Measurements from ENCODE around the gene PITPNM2.

The PITPNM2 gene

GRCh38 chr12:123139926-123140675 is 10.8 kb downstream of the PITPNM2 start:
- Mint-ChIP-seq H3K4me1 (peaks cover 39% of the 10 kb centered on the region), H3K27ac (no peak overlapping the region), H3K9me3 (no peaks in the 10 kb centered on the region), H3K27me3 (no peaks in the 10 kb centered on the region), H3K4me3 (no peak overlapping the region), H3K36me3 (ENCODE audit: low read depth) (peaks cover 5% of the 10 kb centered on the region)
- DNase-seq (no peak), ATAC-seq (peak; percentile 41)

- ATAC-seq (no peak), DNase-seq (no peak)
- Mint-ChIP-seq H3K27me3 (no peaks in the 10 kb centered on the region), H3K36me3 (ENCODE audit: low read depth) (peaks cover 5% of the 10 kb centered on the region), H3K27ac (no peak overlapping the region), H3K4me1 (peaks cover 45% of the 10 kb centered on the region), H3K4me3 (no peak overlapping the region), H3K9me3 (no peaks in the 10 kb centered on the region)
These were observed 15.2 kb downstream of the PITPNM2 start for GRCh38 chr12:123135688-123136087.

GRCh38 chr12:123134826-123135225 is 16.1 kb downstream of the PITPNM2 start:
- Mint-ChIP-seq H3K27ac (no peak overlapping the region), H3K4me1 (peaks cover 41% of the 10 kb centered on the region), H3K9me3 (no peaks in the 10 kb centered on the region), H3K36me3 (ENCODE audit: low read depth) (peaks cover 5% of the 10 kb centered on the region), H3K27me3 (no peaks in the 10 kb centered on the region), H3K4me3 (no peak overlapping the region)
- ATAC-seq (no peak), DNase-seq (no peak)

GRCh38 chr12:123134271-123134671 is 16.6 kb downstream of the PITPNM2 start:
- ATAC-seq, result no peak
- Mint-ChIP-seq H3K27me3 (no peaks in the 10 kb centered on the region), H3K4me1 (peaks cover 40% of the 10 kb centered on the region), H3K4me3 (no peak overlapping the region), H3K36me3 (ENCODE audit: low read depth) (peaks cover 5% of the 10 kb centered on the region), H3K27ac (no peak overlapping the region), H3K9me3 (no peaks in the 10 kb centered on the region)
- DNase-seq, result no peak

GRCh38 chr12:123133701-123134100 is 17.2 kb downstream of the PITPNM2 start:
- H3K9me3 Mint-ChIP-seq, result no peaks in the 10 kb centered on the region
- DNase-seq, result no peak
- peaks cover 40% of the 10 kb centered on the region for H3K4me1 Mint-ChIP-seq
- H3K4me3 Mint-ChIP-seq, result no peak overlapping the region
- H3K36me3 Mint-ChIP-seq (ENCODE audit: low read depth), result peaks cover 5% of the 10 kb centered on the region
- ATAC-seq, result no peak
- H3K27me3 Mint-ChIP-seq, result no peaks in the 10 kb centered on the region
- no peak overlapping the region for H3K27ac Mint-ChIP-seq

GRCh38 chr12:123132951-123133619 is 17.8 kb downstream of the PITPNM2 start:
- H3K27ac Mint-ChIP-seq, result no peak overlapping the region
- no peak overlapping the region for H3K4me3 Mint-ChIP-seq
- peaks cover 40% of the 10 kb centered on the region for H3K4me1 Mint-ChIP-seq
- DNase-seq (no peak), ATAC-seq (no peak)
- no peaks in the 10 kb centered on the region for H3K9me3 Mint-ChIP-seq
- peaks cover 5% of the 10 kb centered on the region for H3K36me3 Mint-ChIP-seq (ENCODE audit: low read depth)
- no peaks in the 10 kb centered on the region for H3K27me3 Mint-ChIP-seq

- no peaks in the 10 kb centered on the region for H3K9me3 Mint-ChIP-seq
- peaks cover 5% of the 10 kb centered on the region for H3K36me3 Mint-ChIP-seq (ENCODE audit: low read depth)
- H3K27ac Mint-ChIP-seq, result peak overlapping the region; percentile 55
- DNase-seq (peak; percentile 30), ATAC-seq (peak; percentile 86)
- H3K4me3 Mint-ChIP-seq, result peak overlapping the region; percentile 32
- peaks cover 44% of the 10 kb centered on the region for H3K4me1 Mint-ChIP-seq
- no peaks in the 10 kb centered on the region for H3K27me3 Mint-ChIP-seq
These were observed 18.9 kb downstream of the PITPNM2 start for GRCh38 chr12:123131879-123132402.

GRCh38 chr12:123131291-123131832 is 19.5 kb downstream of the PITPNM2 start:
- no peak for ATAC-seq
- DNase-seq, result no peak
- Mint-ChIP-seq H3K4me1 (peaks cover 50% of the 10 kb centered on the region), H3K27me3 (no peaks in the 10 kb centered on the region), H3K4me3 (no peak overlapping the region), H3K27ac (peak overlapping the region; percentile 55), H3K36me3 (ENCODE audit: low read depth) (peaks cover 5% of the 10 kb centered on the region), H3K9me3 (no peaks in the 10 kb centered on the region)

GRCh38 chr12:123129621-123130020 is 21.3 kb downstream of the PITPNM2 start:
- Mint-ChIP-seq H3K27ac (no peak overlapping the region), H3K27me3 (no peaks in the 10 kb centered on the region), H3K36me3 (ENCODE audit: low read depth) (no peaks in the 10 kb centered on the region), H3K9me3 (no peaks in the 10 kb centered on the region), H3K4me1 (peaks cover 46% of the 10 kb centered on the region), H3K4me3 (no peak overlapping the region)
- DNase-seq, result no peak
- no peak for ATAC-seq

- Mint-ChIP-seq H3K4me3 (no peak overlapping the region), H3K36me3 (ENCODE audit: low read depth) (no peaks in the 10 kb centered on the region), H3K4me1 (peaks cover 46% of the 10 kb centered on the region), H3K27ac (no peak overlapping the region), H3K27me3 (no peaks in the 10 kb centered on the region), H3K9me3 (no peaks in the 10 kb centered on the region)
- no peak for ATAC-seq
- DNase-seq, result no peak
These were observed 23.8 kb downstream of the PITPNM2 start for GRCh38 chr12:123127182-123127495.

GRCh38 chr12:123126294-123127181 is 24.4 kb downstream of the PITPNM2 start:
- no peak for DNase-seq
- no peaks in the 10 kb centered on the region for H3K27me3 Mint-ChIP-seq
- no peak for ATAC-seq
- H3K4me3 Mint-ChIP-seq, result no peak overlapping the region
- H3K36me3 Mint-ChIP-seq (ENCODE audit: low read depth), result no peaks in the 10 kb centered on the region
- H3K27ac Mint-ChIP-seq, result no peak overlapping the region
- peaks cover 46% of the 10 kb centered on the region for H3K4me1 Mint-ChIP-seq
- H3K9me3 Mint-ChIP-seq, result no peaks in the 10 kb centered on the region

- Mint-ChIP-seq H3K27me3 (no peaks in the 10 kb centered on the region), H3K4me1 (peaks cover 58% of the 10 kb centered on the region), H3K9me3 (no peaks in the 10 kb centered on the region), H3K36me3 (ENCODE audit: low read depth) (no peaks in the 10 kb centered on the region), H3K27ac (peak overlapping the region; percentile 42), H3K4me3 (no peak overlapping the region)
- ATAC-seq, result no peak
- no peak for DNase-seq
These were observed 28.3 kb downstream of the PITPNM2 start for GRCh38 chr12:123122626-123123025.

- DNase-seq (no peak), ATAC-seq (no peak)
- H3K4me3 Mint-ChIP-seq, result no peak overlapping the region
- peak overlapping the region; percentile 40 for H3K27ac Mint-ChIP-seq
- H3K27me3 Mint-ChIP-seq, result no peaks in the 10 kb centered on the region
- no peaks in the 10 kb centered on the region for H3K9me3 Mint-ChIP-seq
- peaks cover 51% of the 10 kb centered on the region for H3K4me1 Mint-ChIP-seq
- H3K36me3 Mint-ChIP-seq (ENCODE audit: low read depth), result no peaks in the 10 kb centered on the region
These were observed 29.2 kb downstream of the PITPNM2 start for GRCh38 chr12:123121670-123122069.

- ATAC-seq, result peak; percentile 88
- Mint-ChIP-seq H3K4me3 (peak overlapping the region; percentile 14), H3K4me1 (peaks cover 52% of the 10 kb centered on the region)
These were observed 30.3 kb downstream of the PITPNM2 start for GRCh38 chr12:123120452-123121166.

More at GRCh38 chr12:123120452-123121166, 30.3 kb downstream of the PITPNM2 start:
- Mint-ChIP-seq H3K9me3 (no peaks in the 10 kb centered on the region), H3K27me3 (no peaks in the 10 kb centered on the region), H3K27ac (peak overlapping the region; percentile 62), H3K36me3 (ENCODE audit: low read depth) (no peaks in the 10 kb centered on the region)
- DNase-seq, result peak; percentile 26
